Measurements from ENCODE around the gene GJA3.

GRCh38 chr13:20125129-20125782 lies 35.6 kb downstream of the GJA3 start:
- TF ChIP-seq CTCF (IDR thresholded peaks at IDR 0.05; ENCODE audit: low read depth, low read length) (no peak), EZH2phosphoT487 (IDR thresholded peaks at IDR 0.05; ENCODE audit: low read depth) (no peak)

Data from OCI-LY3 (cell line).